ENCODE measurements around the gene KAT2B.

GRCh38 chr3:20046556-20046955 lies 6.3 kb downstream of the KAT2B start:
- TF ChIP-seq POLR2A (IDR thresholded peaks at IDR 0.05) (no peak), CTCF (IDR thresholded peaks at IDR 0.05) (no peak)

Measured in thyroid gland (tissue), 4 donors.